ENCODE results near the gene SEZ6.

The SEZ6 gene

GRCh38 chr17:29042679-29043538 lies 37.1 kb upstream of the SEZ6 start, which contains the start of gene PIPOX:
TSS of gene PIPOX (plus strand) at chr17:29043141. CDS start at chr17:29043226, 85 bp downstream.
- Histone ChIP-seq H3K9me3 (ENCODE audit: control insufficient read depth, low read depth, low read length) (no peaks in the 10 kb centered on the region), H3K27ac (ENCODE audit: low read length) (peak within 1 kb of the TSS; percentile 82), H3K4me1 (ENCODE audit: control insufficient read depth, low read depth, low read length) (peaks cover 45% of the 10 kb centered on the region), H3K9ac (ENCODE audit: low read length) (peak within 1 kb of the TSS; percentile 31), H3K4me3 (ENCODE audit: low read length) (peak within 1 kb of the TSS; percentile 26), H3K36me3 (ENCODE audit: control insufficient read depth, low read depth, low read length) (peaks cover 3% of the 10 kb centered on the region), H3K27me3 (ENCODE audit: control insufficient read depth, insufficient read depth, low read length) (no peaks in the 10 kb centered on the region)

- Histone ChIP-seq H3K36me3 (ENCODE audit: control insufficient read depth, low read depth, low read length) (peaks cover 3% of the 10 kb centered on the region), H3K4me1 (ENCODE audit: control insufficient read depth, low read depth, low read length) (peaks cover 52% of the 10 kb centered on the region), H3K9ac (ENCODE audit: low read length) (peak overlapping the region; percentile 30), H3K9me3 (ENCODE audit: control insufficient read depth, low read depth, low read length) (no peaks in the 10 kb centered on the region), H3K27me3 (ENCODE audit: control insufficient read depth, insufficient read depth, low read length) (no peaks in the 10 kb centered on the region), H3K4me3 (ENCODE audit: low read length) (peak overlapping the region; percentile 1), H3K27ac (ENCODE audit: low read length) (peak overlapping the region; percentile 82)
Measured at GRCh38 chr17:29042026-29042678, 36.3 kb upstream of the SEZ6 start.

GRCh38 chr17:29041571-29041970 lies 35.7 kb upstream of the SEZ6 start:
- Histone ChIP-seq H3K9ac (ENCODE audit: low read length) (no peak overlapping the region), H3K36me3 (ENCODE audit: control insufficient read depth, low read depth, low read length) (peaks cover 3% of the 10 kb centered on the region), H3K4me1 (ENCODE audit: control insufficient read depth, low read depth, low read length) (peaks cover 56% of the 10 kb centered on the region), H3K9me3 (ENCODE audit: control insufficient read depth, low read depth, low read length) (no peaks in the 10 kb centered on the region), H3K27me3 (ENCODE audit: control insufficient read depth, insufficient read depth, low read length) (no peaks in the 10 kb centered on the region), H3K4me3 (ENCODE audit: low read length) (no peak overlapping the region), H3K27ac (ENCODE audit: low read length) (peak overlapping the region; percentile 82)

GRCh38 chr17:29041091-29041490 lies 35.3 kb upstream of the SEZ6 start:
- no peaks in the 10 kb centered on the region for H3K9me3 ChIP-seq (ENCODE audit: control insufficient read depth, low read depth, low read length)
- H3K27me3 ChIP-seq (ENCODE audit: control insufficient read depth, insufficient read depth, low read length): no peaks in the 10 kb centered on the region
- peaks cover 60% of the 10 kb centered on the region for H3K4me1 ChIP-seq (ENCODE audit: control insufficient read depth, low read depth, low read length)
- no peak overlapping the region for H3K9ac ChIP-seq (ENCODE audit: low read length)
- no peak overlapping the region for H3K27ac ChIP-seq (ENCODE audit: low read length)
- peaks cover 3% of the 10 kb centered on the region for H3K36me3 ChIP-seq (ENCODE audit: control insufficient read depth, low read depth, low read length)
- no peak overlapping the region for H3K4me3 ChIP-seq (ENCODE audit: low read length)

- Histone ChIP-seq H3K36me3 (ENCODE audit: control insufficient read depth, low read depth, low read length) (no peaks in the 10 kb centered on the region), H3K27me3 (ENCODE audit: control insufficient read depth, insufficient read depth, low read length) (no peaks in the 10 kb centered on the region), H3K4me1 (ENCODE audit: control insufficient read depth, low read depth, low read length) (peaks cover 62% of the 10 kb centered on the region), H3K9ac (ENCODE audit: low read length) (no peak overlapping the region), H3K9me3 (ENCODE audit: control insufficient read depth, low read depth, low read length) (peaks cover under 1% of the 10 kb centered on the region), H3K27ac (ENCODE audit: low read length) (no peak overlapping the region), H3K4me3 (ENCODE audit: low read length) (no peak overlapping the region)
Measured at GRCh38 chr17:29039764-29040598, 34.1 kb upstream of the SEZ6 start.

- Histone ChIP-seq H3K4me1 (ENCODE audit: control insufficient read depth, low read depth, low read length) (peaks cover 54% of the 10 kb centered on the region), H3K4me3 (ENCODE audit: low read length) (peak overlapping the region; percentile 18), H3K36me3 (ENCODE audit: control insufficient read depth, low read depth, low read length) (no peaks in the 10 kb centered on the region), H3K9me3 (ENCODE audit: control insufficient read depth, low read depth, low read length) (peaks cover 14% of the 10 kb centered on the region), H3K27me3 (ENCODE audit: control insufficient read depth, insufficient read depth, low read length) (no peaks in the 10 kb centered on the region), H3K27ac (ENCODE audit: low read length) (peak overlapping the region; percentile 69), H3K9ac (ENCODE audit: low read length) (peak overlapping the region; percentile 47)
Measured at GRCh38 chr17:29038085-29038795, 32.4 kb upstream of the SEZ6 start.

GRCh38 chr17:29037739-29038084 lies 31.9 kb upstream of the SEZ6 start:
- Histone ChIP-seq H3K4me3 (ENCODE audit: low read length) (peak overlapping the region; percentile 18), H3K27ac (ENCODE audit: low read length) (peak overlapping the region; percentile 69), H3K36me3 (ENCODE audit: control insufficient read depth, low read depth, low read length) (no peaks in the 10 kb centered on the region), H3K9ac (ENCODE audit: low read length) (peak overlapping the region; percentile 47), H3K4me1 (ENCODE audit: control insufficient read depth, low read depth, low read length) (peaks cover 54% of the 10 kb centered on the region), H3K27me3 (ENCODE audit: control insufficient read depth, insufficient read depth, low read length) (no peaks in the 10 kb centered on the region), H3K9me3 (ENCODE audit: control insufficient read depth, low read depth, low read length) (peaks cover 14% of the 10 kb centered on the region)

- no peak overlapping the region for H3K27ac ChIP-seq (ENCODE audit: low read length)
- no peaks in the 10 kb centered on the region for H3K27me3 ChIP-seq (ENCODE audit: control insufficient read depth, insufficient read depth, low read length)
- H3K9ac ChIP-seq (ENCODE audit: low read length): no peak overlapping the region
- H3K9me3 ChIP-seq (ENCODE audit: control insufficient read depth, low read depth, low read length): peaks cover 14% of the 10 kb centered on the region
- no peak overlapping the region for H3K4me3 ChIP-seq (ENCODE audit: low read length)
- H3K36me3 ChIP-seq (ENCODE audit: control insufficient read depth, low read depth, low read length): no peaks in the 10 kb centered on the region
- peaks cover 56% of the 10 kb centered on the region for H3K4me1 ChIP-seq (ENCODE audit: control insufficient read depth, low read depth, low read length)
Measured at GRCh38 chr17:29036584-29036983, 30.8 kb upstream of the SEZ6 start.

- Histone ChIP-seq H3K36me3 (ENCODE audit: control insufficient read depth, low read depth, low read length) (no peaks in the 10 kb centered on the region), H3K4me1 (ENCODE audit: control insufficient read depth, low read depth, low read length) (peaks cover 58% of the 10 kb centered on the region), H3K9ac (ENCODE audit: low read length) (no peak overlapping the region), H3K27me3 (ENCODE audit: control insufficient read depth, insufficient read depth, low read length) (no peaks in the 10 kb centered on the region), H3K27ac (ENCODE audit: low read length) (no peak overlapping the region), H3K4me3 (ENCODE audit: low read length) (no peak overlapping the region), H3K9me3 (ENCODE audit: control insufficient read depth, low read depth, low read length) (peaks cover 14% of the 10 kb centered on the region)
Measured at GRCh38 chr17:29034510-29034909, 28.7 kb upstream of the SEZ6 start.

- H3K27me3 ChIP-seq (ENCODE audit: control insufficient read depth, insufficient read depth, low read length): no peaks in the 10 kb centered on the region
- peak overlapping the region; percentile 43 for H3K4me3 ChIP-seq (ENCODE audit: low read length)
- peaks cover 48% of the 10 kb centered on the region for H3K4me1 ChIP-seq (ENCODE audit: control insufficient read depth, low read depth, low read length)
- peak overlapping the region; percentile 33 for H3K27ac ChIP-seq (ENCODE audit: low read length)
- no peak overlapping the region for H3K9ac ChIP-seq (ENCODE audit: low read length)
- H3K9me3 ChIP-seq (ENCODE audit: control insufficient read depth, low read depth, low read length): peaks cover 14% of the 10 kb centered on the region
- H3K36me3 ChIP-seq (ENCODE audit: control insufficient read depth, low read depth, low read length): no peaks in the 10 kb centered on the region
Measured at GRCh38 chr17:29032857-29033197, 27.0 kb upstream of the SEZ6 start.

Measured in iPS-18a (cell line).